Retinal pigment epithelial cell (primary cell): Measurements from ENCODE around the gene PRKAB1.

Experiments used
- DNase-seq: peaks from one replicate; pipeline ENCODE4 v3.0.0-alpha.2; 2010; ENCODE audit warnings: low read depth
- H3K4me3 ChIP-seq: 2 replicates; pipeline ENCODE4 v1.5.1; 2011; ENCODE audit warnings: mild to moderate bottlenecking, low read length, control low read depth, moderate library complexity
- CTCF ChIP-seq: conservative IDR thresholded peaks from 2 replicates; pipeline ENCODE4 v1.5.1; 2011; ENCODE audit warnings: low read depth, low read length, control low read depth, inconsistent platforms

The PRKAB1 gene

GRCh38 chr12:119679081-119679480 lies 11.1 kb downstream of the PRKAB1 start:
- DNase-seq: no peak
- H3K4me3 ChIP-seq: no peak overlapping the region
- TF ChIP-seq CTCF: no peak

- H3K4me3 ChIP-seq: no peak overlapping the region
- no peak for DNase-seq
- TF ChIP-seq CTCF: no peak
Observed at GRCh38 chr12:119679490-119679889, 11.6 kb downstream of the PRKAB1 start.

GRCh38 chr12:119681111-119681510 lies 13.2 kb downstream of the PRKAB1 start:
- no peak for TF ChIP-seq CTCF
- DNase-seq: no peak
- H3K4me3 ChIP-seq: no peak overlapping the region

- no peak for TF ChIP-seq CTCF
- no peak for DNase-seq
- H3K4me3 ChIP-seq: no peak overlapping the region
Observed at GRCh38 chr12:119681728-119682638, 14.1 kb downstream of the PRKAB1 start.

GRCh38 chr12:119682639-119683252 lies 14.8 kb downstream of the PRKAB1 start:
- H3K4me3 ChIP-seq: no peak overlapping the region
- no peak for DNase-seq
- TF ChIP-seq CTCF: no peak

GRCh38 chr12:119683413-119683812 lies 15.5 kb downstream of the PRKAB1 start:
- H3K4me3 ChIP-seq: no peak overlapping the region
- no peak for TF ChIP-seq CTCF
- DNase-seq: no peak

- H3K4me3 ChIP-seq: no peak overlapping the region
- no peak for TF ChIP-seq CTCF
- DNase-seq: no peak
Observed at GRCh38 chr12:119683816-119684215, 15.9 kb downstream of the PRKAB1 start.
